Neural crest cell (in vitro differentiated cells): Measurements from ENCODE around the gene PPM1D. TPM values are rescaled to one million over a fixed set of nuclear protein-coding genes. Genes with fewer than 3 reads are reported as not detected.
A peak's percentile ranks its signal among the peaks of the same experiment; 100 is the strongest.

Experiments used
- DNase-seq: peaks from one replicate; pipeline ENCODE4 v3.0.0; 2021; ENCODE audit warnings: low read depth, mixed read lengths, low spot score
- H3K27ac Mint-ChIP-seq: one replicate; pipeline ENCODE4 v1.8.0; 2021; ENCODE audit warnings: mild to moderate bottlenecking, mixed read lengths; ENCODE audit not compliant: unreplicated experiment
- H3K27me3 Mint-ChIP-seq: 2 replicates; pipeline ENCODE4 v1.8.0; 2021; ENCODE audit warnings: low read depth, mild to moderate bottlenecking, mixed read lengths
- H3K36me3 Mint-ChIP-seq: 2 replicates; pipeline ENCODE4 v1.8.0; 2021; ENCODE audit warnings: low read depth, mild to moderate bottlenecking, mixed read lengths
- H3K4me1 Mint-ChIP-seq: 2 replicates; pipeline ENCODE4 v1.8.0; 2021; ENCODE audit warnings: mixed read lengths
- H3K4me3 Mint-ChIP-seq: one replicate; pipeline ENCODE4 v1.8.0; 2021; ENCODE audit warnings: mild to moderate bottlenecking, mixed read lengths
- H3K9me3 Mint-ChIP-seq: 2 replicates; pipeline ENCODE4 v1.8.0; 2021; ENCODE audit warnings: mixed read lengths
- total RNA-seq: library from RNA; stranded (reverse); gene quantifications from 2 replicates; pipeline ENCODE4 v1.2.1, GENCODE V29; 2021
- TF ChIP-seq, protein P1 (sequence below): fragments of 200-600 bp; sonication (generic); conservative IDR thresholded peaks from 2 replicates; pipeline ENCODE4 v1.5.0; 2021; ENCODE audit warnings: antibody characterized with exemption, mild to moderate bottlenecking

PPM1D gene
- total RNA-seq, 1 donor from 2014 or later: 23.8 TPM

DNA sequence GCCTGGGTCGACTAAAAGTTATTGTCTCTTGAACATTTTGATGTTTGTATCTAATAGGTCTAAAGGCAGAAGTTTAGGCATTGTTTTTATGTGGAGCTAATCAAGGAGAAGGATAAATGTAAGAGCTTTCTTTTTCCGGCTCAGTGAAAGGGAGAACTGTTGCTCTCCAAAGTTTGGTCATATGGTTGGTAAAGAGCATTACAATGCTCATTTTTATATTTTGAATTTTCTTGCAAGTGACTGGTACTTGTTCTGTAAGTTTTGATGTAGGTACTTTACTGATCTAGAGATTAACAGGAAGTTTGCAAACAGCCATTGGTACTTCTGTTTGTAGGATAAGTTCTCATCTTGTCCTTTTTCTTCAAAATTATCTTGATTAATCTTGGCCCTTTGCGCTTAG is 46.7 kb downstream of the PPM1D start:
- Mint-ChIP-seq H3K4me1 (peaks cover 16% of the 10 kb centered on the region), H3K9me3 (no peaks in the 10 kb centered on the region), H3K27ac (peak overlapping the region; percentile 39), H3K27me3 (no peaks in the 10 kb centered on the region), H3K36me3 (peaks cover 11% of the 10 kb centered on the region), H3K4me3 (no peak overlapping the region)
- TF ChIP-seq, protein P1, sequence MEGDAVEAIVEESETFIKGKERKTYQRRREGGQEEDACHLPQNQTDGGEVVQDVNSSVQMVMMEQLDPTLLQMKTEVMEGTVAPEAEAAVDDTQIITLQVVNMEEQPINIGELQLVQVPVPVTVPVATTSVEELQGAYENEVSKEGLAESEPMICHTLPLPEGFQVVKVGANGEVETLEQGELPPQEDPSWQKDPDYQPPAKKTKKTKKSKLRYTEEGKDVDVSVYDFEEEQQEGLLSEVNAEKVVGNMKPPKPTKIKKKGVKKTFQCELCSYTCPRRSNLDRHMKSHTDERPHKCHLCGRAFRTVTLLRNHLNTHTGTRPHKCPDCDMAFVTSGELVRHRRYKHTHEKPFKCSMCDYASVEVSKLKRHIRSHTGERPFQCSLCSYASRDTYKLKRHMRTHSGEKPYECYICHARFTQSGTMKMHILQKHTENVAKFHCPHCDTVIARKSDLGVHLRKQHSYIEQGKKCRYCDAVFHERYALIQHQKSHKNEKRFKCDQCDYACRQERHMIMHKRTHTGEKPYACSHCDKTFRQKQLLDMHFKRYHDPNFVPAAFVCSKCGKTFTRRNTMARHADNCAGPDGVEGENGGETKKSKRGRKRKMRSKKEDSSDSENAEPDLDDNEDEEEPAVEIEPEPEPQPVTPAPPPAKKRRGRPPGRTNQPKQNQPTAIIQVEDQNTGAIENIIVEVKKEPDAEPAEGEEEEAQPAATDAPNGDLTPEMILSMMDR: no peak
- DNase-seq: no peak

DNA sequence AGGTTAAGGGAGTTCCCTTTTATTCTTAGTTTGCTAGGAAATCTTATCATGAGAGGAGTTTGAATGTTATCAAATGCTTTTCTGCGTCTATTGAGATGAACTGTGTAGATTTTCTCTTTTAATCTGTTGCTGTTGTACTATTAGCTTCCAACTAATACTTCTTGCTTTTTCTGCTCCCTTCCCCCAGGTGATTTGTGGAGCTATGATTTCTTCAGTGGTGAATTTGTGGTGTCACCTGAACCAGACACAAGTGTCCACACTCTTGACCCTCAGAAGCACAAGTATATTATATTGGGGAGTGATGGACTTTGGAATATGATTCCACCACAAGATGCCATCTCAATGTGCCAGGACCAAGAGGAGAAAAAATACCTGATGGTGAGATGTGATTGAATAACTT is 47.7 kb downstream of the PPM1D start:
- Mint-ChIP-seq H3K4me1 (peaks cover 13% of the 10 kb centered on the region), H3K27me3 (no peaks in the 10 kb centered on the region), H3K36me3 (peaks cover 11% of the 10 kb centered on the region), H3K27ac (no peak overlapping the region), H3K9me3 (no peaks in the 10 kb centered on the region), H3K4me3 (no peak overlapping the region)
- no peak for DNase-seq
- TF ChIP-seq, protein P1: no peak

DNA sequence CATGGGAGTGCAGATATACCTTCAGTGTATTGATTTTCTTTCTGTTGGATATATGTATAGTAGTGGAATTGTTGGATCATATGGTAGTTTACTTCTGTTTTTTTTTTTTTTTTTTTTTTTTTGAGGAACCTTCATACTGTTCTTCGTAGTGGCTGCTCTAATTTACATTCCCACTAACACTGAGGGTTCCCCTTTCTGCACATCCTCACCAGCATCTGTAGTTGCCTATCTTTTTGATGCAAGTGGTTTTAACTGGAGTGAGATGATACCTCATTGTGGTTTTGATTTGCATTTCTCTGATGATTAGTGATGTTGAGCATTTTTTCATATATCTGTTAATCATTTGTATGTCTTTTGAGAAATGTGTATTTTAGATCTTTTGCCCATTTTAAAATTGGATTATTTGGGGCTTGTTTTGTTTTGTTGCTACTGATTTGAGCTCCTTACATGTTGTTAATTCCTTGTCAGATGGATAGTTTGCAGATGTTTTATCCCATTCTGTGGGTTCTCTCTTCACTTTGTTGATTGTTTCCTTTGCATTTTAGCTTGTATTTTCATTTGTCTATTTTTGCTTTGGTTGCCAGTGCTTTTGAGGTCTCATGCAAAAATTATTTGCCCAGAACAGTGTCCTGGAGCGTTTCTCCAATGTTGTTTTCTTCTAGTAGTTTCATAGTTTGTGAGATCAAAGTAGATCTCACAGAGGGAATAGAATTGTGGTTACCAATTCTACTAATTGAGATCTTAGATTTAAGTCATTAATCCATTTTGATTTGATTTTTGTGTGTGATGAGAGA is 52.7 kb downstream of the PPM1D start:
- no peak for DNase-seq
- Mint-ChIP-seq H3K4me3 (no peak overlapping the region), H3K27me3 (no peaks in the 10 kb centered on the region), H3K9me3 (no peaks in the 10 kb centered on the region), H3K4me1 (no peaks in the 10 kb centered on the region), H3K27ac (no peak overlapping the region), H3K36me3 (peaks cover 9% of the 10 kb centered on the region)
- TF ChIP-seq, protein P1: no peak

- no peak overlapping the region for H3K27ac Mint-ChIP-seq
- H3K36me3 Mint-ChIP-seq: peaks cover 5% of the 10 kb centered on the region
- no peaks in the 10 kb centered on the region for H3K4me1 Mint-ChIP-seq
- no peaks in the 10 kb centered on the region for H3K9me3 Mint-ChIP-seq
- TF ChIP-seq, protein P1: no peak
- H3K27me3 Mint-ChIP-seq: no peaks in the 10 kb centered on the region
- DNase-seq: no peak
- H3K4me3 Mint-ChIP-seq: no peak overlapping the region
Observed at GRCh38 chr17:60653569-60653968, 53.6 kb downstream of the PPM1D start.

- no peaks in the 10 kb centered on the region for H3K36me3 Mint-ChIP-seq
- TF ChIP-seq, protein P1: no peak
- no peaks in the 10 kb centered on the region for H3K27me3 Mint-ChIP-seq
- no peaks in the 10 kb centered on the region for H3K9me3 Mint-ChIP-seq
- no peak for DNase-seq
- H3K4me1 Mint-ChIP-seq: no peaks in the 10 kb centered on the region
- no peak overlapping the region for H3K27ac Mint-ChIP-seq
- no peak overlapping the region for H3K4me3 Mint-ChIP-seq
Observed at GRCh38 chr17:60656499-60656898, 56.5 kb downstream of the PPM1D start.
